ENCODE results near the gene GRIN3A.
"Not testable (repeated sequence)": the region's sequence is repeated elsewhere in the genome, so short reads cannot be mapped to it uniquely, and the experiment has no call there.

GRIN3A gene

DNA sequence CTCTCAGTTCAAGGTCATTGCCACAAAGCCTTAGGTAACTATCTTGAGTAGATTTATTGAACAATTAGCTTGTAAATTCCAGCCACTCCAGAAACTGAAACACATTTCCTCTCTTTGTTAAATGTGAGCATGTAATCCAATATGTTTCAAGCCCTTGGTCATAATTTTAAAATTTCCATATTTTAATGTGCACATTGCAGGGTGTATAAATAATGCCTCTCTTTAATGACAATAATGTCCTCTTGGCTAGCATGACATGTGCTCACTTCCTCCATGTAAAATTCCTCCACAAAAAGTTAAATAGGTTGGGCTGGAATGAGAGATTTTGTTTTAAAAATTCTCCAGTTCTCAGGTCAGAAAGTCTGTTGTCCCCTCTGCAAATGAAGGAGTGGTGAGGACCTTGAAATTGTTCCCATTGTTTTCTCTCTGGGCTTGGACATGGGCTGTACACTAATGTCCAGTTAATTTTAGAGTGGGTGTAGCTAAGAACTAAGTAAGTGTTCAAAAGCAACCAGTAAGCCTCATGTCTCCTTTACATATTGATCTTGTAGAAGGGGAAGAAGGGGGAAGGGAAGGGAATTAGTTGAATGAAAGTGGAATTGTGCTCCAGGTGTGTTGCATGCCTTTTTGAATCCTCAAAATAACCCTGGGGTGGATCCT is 146.5 kb downstream of the GRIN3A start:
- H3K36me3 Mint-ChIP-seq (ENCODE audit: low read depth), result no peaks in the 10 kb centered on the region

DNA sequence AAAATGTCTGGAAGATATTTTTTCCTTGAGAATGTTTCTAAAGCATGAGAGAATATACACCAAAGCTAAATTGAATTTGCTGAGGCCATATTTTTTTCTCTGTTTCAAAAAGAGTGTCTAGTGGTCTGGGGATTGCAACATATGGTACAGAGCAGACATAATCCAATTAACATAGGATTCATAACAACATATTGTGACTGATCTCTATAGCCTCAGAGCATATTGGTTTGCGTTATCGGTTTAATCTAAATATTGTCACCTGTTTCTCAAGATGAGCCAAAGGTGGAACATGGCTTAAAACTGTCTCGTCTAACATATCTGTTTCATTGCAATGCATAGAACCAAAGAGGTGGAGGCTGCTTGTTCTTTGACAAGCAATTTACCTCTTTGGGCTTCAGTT is 147.5 kb downstream of the GRIN3A start:
- Mint-ChIP-seq H3K36me3 (ENCODE audit: low read depth) (no peaks in the 10 kb centered on the region), H3K9me3 (no peaks in the 10 kb centered on the region), H3K4me1 (peaks cover 19% of the 10 kb centered on the region), H3K27me3 (ENCODE audit: low read depth) (peaks cover 4% of the 10 kb centered on the region), H3K4me3 (no peak overlapping the region), H3K27ac (no peak overlapping the region)
- TF ChIP-seq, protein P1, sequence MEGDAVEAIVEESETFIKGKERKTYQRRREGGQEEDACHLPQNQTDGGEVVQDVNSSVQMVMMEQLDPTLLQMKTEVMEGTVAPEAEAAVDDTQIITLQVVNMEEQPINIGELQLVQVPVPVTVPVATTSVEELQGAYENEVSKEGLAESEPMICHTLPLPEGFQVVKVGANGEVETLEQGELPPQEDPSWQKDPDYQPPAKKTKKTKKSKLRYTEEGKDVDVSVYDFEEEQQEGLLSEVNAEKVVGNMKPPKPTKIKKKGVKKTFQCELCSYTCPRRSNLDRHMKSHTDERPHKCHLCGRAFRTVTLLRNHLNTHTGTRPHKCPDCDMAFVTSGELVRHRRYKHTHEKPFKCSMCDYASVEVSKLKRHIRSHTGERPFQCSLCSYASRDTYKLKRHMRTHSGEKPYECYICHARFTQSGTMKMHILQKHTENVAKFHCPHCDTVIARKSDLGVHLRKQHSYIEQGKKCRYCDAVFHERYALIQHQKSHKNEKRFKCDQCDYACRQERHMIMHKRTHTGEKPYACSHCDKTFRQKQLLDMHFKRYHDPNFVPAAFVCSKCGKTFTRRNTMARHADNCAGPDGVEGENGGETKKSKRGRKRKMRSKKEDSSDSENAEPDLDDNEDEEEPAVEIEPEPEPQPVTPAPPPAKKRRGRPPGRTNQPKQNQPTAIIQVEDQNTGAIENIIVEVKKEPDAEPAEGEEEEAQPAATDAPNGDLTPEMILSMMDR (IDR thresholded peaks at IDR 0.05; ENCODE audit: unreplicated experiment in 3 of 3), result no peak

More for the DNA sequence above, 146.5 kb downstream of the GRIN3A start:
- Mint-ChIP-seq H3K4me3 (no peak overlapping the region), H3K4me1 (peaks cover 21% of the 10 kb centered on the region), H3K9me3 (no peaks in the 10 kb centered on the region), H3K27ac (peak overlapping the region in 1 of 3 experiments; percentile 10), H3K27me3 (ENCODE audit: low read depth) (peaks cover 4% of the 10 kb centered on the region)
- TF ChIP-seq, protein P1 (IDR thresholded peaks at IDR 0.05; ENCODE audit: unreplicated experiment in 3 of 3), result no peak

DNA sequence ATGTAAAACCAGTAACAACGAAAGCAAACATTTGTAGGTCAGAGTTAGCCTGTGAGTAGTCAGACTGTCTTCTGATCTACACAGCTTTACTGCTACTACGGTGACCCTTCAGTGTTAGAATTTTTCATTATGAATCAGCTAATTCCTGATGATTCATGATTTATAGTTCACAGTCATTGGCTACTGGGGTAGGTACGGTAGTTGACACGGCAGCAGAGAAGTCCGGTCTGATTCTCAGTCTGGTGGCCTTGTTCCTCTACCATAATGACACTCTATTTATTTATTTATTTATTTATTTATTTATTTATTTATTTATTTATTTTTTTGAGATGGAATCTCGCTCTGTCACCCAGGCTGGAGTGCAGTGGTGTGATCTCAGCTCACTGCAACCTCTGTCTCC is 148.4 kb downstream of the GRIN3A start:
- not testable (repeated sequence) for H3K9me3 Mint-ChIP-seq, H3K4me3 Mint-ChIP-seq

DNA sequence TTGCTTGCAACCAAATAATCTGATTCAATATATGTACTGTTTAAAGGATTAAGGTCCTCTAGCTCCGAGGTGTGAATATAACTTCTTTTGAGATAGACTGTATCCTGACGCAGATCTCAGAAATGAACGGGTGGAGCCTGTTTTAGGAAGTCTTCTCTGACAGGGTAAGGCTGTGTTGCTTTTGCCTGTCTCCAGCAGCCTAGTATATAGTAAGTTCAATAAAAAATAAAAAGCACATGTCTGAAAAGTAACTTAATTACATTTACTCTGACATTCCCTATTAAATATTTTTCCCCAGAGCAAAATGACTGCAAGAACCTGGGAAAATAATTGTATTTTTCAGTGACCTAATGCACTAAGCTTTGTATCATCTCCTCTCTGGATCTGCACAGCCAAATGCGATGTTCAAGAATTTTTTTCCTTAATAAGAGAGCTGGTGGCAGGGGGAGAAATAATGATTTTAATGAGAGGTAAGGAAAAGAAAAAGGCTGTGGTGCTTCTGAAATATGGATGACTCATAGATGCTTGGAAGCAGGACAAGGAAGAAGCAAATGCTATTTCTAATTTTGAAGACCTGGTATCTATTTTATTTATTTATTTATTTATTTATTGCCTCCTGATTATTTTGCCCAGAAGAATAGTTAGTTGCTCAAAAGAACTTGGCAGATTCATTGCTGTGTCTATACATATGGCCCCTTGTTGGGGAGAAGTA is 151.0 kb downstream of the GRIN3A start:
- Mint-ChIP-seq H3K4me3 (no peak overlapping the region), H3K36me3 (ENCODE audit: low read depth) (no peaks in the 10 kb centered on the region), H3K27ac (peak overlapping the region in 2 of 3 experiments; percentile 24 to 36), H3K27me3 (ENCODE audit: low read depth) (no peaks in the 10 kb centered on the region), H3K4me1 (peaks cover 23% of the 10 kb centered on the region), H3K9me3 (no peaks in the 10 kb centered on the region)
- TF ChIP-seq, protein P1 (IDR thresholded peaks at IDR 0.05; ENCODE audit: unreplicated experiment in 3 of 3), result no peak

More for the DNA sequence above, 148.4 kb downstream of the GRIN3A start:
- peaks cover 15% of the 10 kb centered on the region for H3K4me1 Mint-ChIP-seq
- not testable (repeated sequence) for H3K27ac Mint-ChIP-seq; H3K27me3 Mint-ChIP-seq (ENCODE audit: low read depth); H3K36me3 Mint-ChIP-seq (ENCODE audit: low read depth)

DNA sequence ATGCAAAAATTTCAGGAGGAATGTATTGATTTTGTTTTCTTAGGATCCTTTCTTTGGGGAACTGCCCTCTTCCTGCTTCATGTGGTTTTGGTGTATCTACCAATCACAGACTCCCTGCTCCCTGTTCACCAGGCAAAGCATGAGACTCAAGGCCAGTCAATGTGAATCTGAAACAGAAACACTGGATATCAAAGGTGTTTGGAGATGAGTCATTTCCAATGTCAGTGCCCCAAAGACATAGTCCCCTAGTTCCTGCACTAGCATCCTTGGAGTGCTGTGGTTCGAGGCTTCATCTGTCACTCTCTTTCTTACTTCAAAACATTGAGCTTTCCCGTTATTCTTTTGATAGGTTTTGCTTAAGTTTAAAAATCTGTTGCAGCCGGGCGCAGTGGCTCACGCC is 151.8 kb downstream of the GRIN3A start:
- TF ChIP-seq, protein P1 (IDR thresholded peaks at IDR 0.05; ENCODE audit: unreplicated experiment in 3 of 3), result no peak
- Mint-ChIP-seq H3K27me3 (ENCODE audit: low read depth) (no peaks in the 10 kb centered on the region), H3K4me1 (peaks cover 25% of the 10 kb centered on the region), H3K27ac (no peak overlapping the region), H3K36me3 (ENCODE audit: low read depth) (no peaks in the 10 kb centered on the region), H3K9me3 (no peaks in the 10 kb centered on the region), H3K4me3 (no peak overlapping the region)

DNA sequence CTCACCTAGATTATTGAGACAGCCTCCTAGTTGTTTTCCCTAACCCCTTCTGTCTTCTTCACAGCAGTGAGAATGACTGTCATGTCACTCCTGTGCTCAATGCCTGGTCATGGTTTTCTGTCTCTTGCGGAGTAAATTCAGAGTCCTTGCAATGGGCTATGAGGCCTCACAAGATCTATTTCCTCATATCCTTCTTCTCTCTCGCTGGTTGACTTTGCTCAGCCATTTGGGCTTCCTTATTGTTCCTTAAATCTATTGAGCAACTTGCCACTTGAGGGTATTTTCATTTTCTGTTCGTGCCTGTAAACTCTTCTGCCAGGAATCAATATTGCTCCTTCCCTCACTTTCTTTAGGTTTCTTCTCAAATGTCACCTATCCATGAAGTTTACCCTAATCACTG is 152.7 kb downstream of the GRIN3A start:
- H3K27me3 Mint-ChIP-seq (ENCODE audit: low read depth), result no peaks in the 10 kb centered on the region
- TF ChIP-seq, protein P1 (IDR thresholded peaks at IDR 0.05; ENCODE audit: unreplicated experiment in 3 of 3), result no peak
- no peak overlapping the region for H3K4me3 Mint-ChIP-seq
- H3K36me3 Mint-ChIP-seq (ENCODE audit: low read depth), result no peaks in the 10 kb centered on the region
- H3K9me3 Mint-ChIP-seq, result no peaks in the 10 kb centered on the region
- H3K4me1 Mint-ChIP-seq, result peaks cover 29% of the 10 kb centered on the region
- H3K27ac Mint-ChIP-seq, result no peak overlapping the region
